Loucy (cell line): ENCODE results near the gene PLA2G4D.

ENCODE experiments used
- H2AFZ ChIP-seq: fragments of 200-600 bp; sonication (generic); 2 replicates; pipeline ENCODE4 v1.6.0; 2016; ENCODE audit warnings: antibody characterized with exemption, mild to moderate bottlenecking, low read length, moderate library complexity
- H3F3A ChIP-seq: fragments of 200-600 bp; 2 replicates; pipeline ENCODE4 v1.6.0; 2016; ENCODE audit warnings: antibody characterized with exemption, low read depth, mild to moderate bottlenecking
- H3K27me3 ChIP-seq: fragments of 200-600 bp; sonication (generic); 2 replicates; pipeline ENCODE4 v1.6.1; 2014; ENCODE audit warnings: low read length, mild to moderate bottlenecking; ENCODE audit not compliant: insufficient read depth, poor library complexity, severe bottlenecking
- H3K36me3 ChIP-seq: fragments of 200-600 bp; sonication (generic); 2 replicates; pipeline ENCODE4 v1.6.1; 2016; ENCODE audit warnings: low read length; ENCODE audit not compliant: insufficient read depth
- H3K4me1 ChIP-seq: fragments of 200-600 bp; sonication (generic); 2 replicates; pipeline ENCODE4 v1.5.1; 2014; ENCODE audit warnings: low read length, mild to moderate bottlenecking; ENCODE audit not compliant: insufficient read depth, poor library complexity, severe bottlenecking
- H3K4me2 ChIP-seq: fragments of 200-600 bp; sonication (generic); 2 replicates; pipeline ENCODE4 v1.6.0; 2014; ENCODE audit warnings: antibody characterized with exemption, low read length, low read depth, mild to moderate bottlenecking; ENCODE audit not compliant: poor library complexity, severe bottlenecking
- H3K4me3 ChIP-seq: fragments of 200-600 bp; sonication (generic); 2 replicates; pipeline ENCODE4 v1.5.1; 2014; ENCODE audit warnings: low read length, mild to moderate bottlenecking, mixed read lengths; ENCODE audit not compliant: poor library complexity, severe bottlenecking
- H3K79me2 ChIP-seq: fragments of 200-600 bp; sonication (generic); 2 replicates; pipeline ENCODE4 v1.6.1; 2014; ENCODE audit warnings: low read length; ENCODE audit not compliant: insufficient read depth
- H3K9ac ChIP-seq: fragments of 200-600 bp; sonication (generic); 2 replicates; pipeline ENCODE4 v1.6.0; 2014; ENCODE audit warnings: mild to moderate bottlenecking, low read depth, low read length, moderate library complexity; ENCODE audit not compliant: poor library complexity, severe bottlenecking
- H3K9me2 ChIP-seq: fragments of 200-600 bp; sonication (generic); replicated peaks from 2 replicates; pipeline ENCODE4 v1.6.1; 2016; ENCODE audit warnings: low read depth, low read length, mixed read lengths
- H3K9me3 ChIP-seq: fragments of 200-600 bp; sonication (generic); 2 replicates; pipeline ENCODE4 v1.6.1; 2014; ENCODE audit warnings: mild to moderate bottlenecking, antibody characterized with exemption, low read length, low read depth; ENCODE audit not compliant: insufficient read depth
- H4K20me1 ChIP-seq: fragments of 200-600 bp; sonication (generic); 2 replicates; pipeline ENCODE4 v1.6.0; 2014; ENCODE audit warnings: antibody characterized with exemption, low read length, mild to moderate bottlenecking; ENCODE audit not compliant: insufficient read depth, poor library complexity, severe bottlenecking
- CTCF ChIP-seq: fragments of 200-600 bp; sonication (generic); conservative IDR thresholded peaks from 2 replicates; pipeline ENCODE4 v1.5.1; 2014; ENCODE audit warnings: mild to moderate bottlenecking, antibody characterized with exemption, low read length
- EZH2phosphoT487 ChIP-seq: fragments of 200-600 bp; IDR thresholded peaks from 2 replicates; pipeline ENCODE4 v1.6.1; 2018; ENCODE audit warnings: antibody characterized with exemption, mild to moderate bottlenecking, moderate library complexity, borderline replicate concordance

PLA2G4D gene

GRCh38 chr15:42027521-42027920, 66.8 kb downstream of the PLA2G4D start:
- Histone ChIP-seq H3K36me3 (no peaks in the 10 kb centered on the region), H3K9me3 (no peaks in the 10 kb centered on the region), H3K9me2 (no peaks in the 10 kb centered on the region), H3K27me3 (no peaks in the 10 kb centered on the region), H3K79me2 (no peaks in the 10 kb centered on the region), H3K4me2 (no peak overlapping the region), H2AFZ (no peak overlapping the region), H3K4me1 (no peaks in the 10 kb centered on the region), H3F3A (no peaks in the 10 kb centered on the region), H3K9ac (no peak overlapping the region), H3K4me3 (no peak overlapping the region), H4K20me1 (no peaks in the 10 kb centered on the region)
- TF ChIP-seq CTCF = no peak
- TF ChIP-seq EZH2phosphoT487 = no peak

GRCh38 chr15:42024303-42024702, 70.1 kb downstream of the PLA2G4D start:
- Histone ChIP-seq H3K4me1 (no peaks in the 10 kb centered on the region), H3K4me2 (no peak overlapping the region)
- TF ChIP-seq EZH2phosphoT487 (no peak), CTCF (no peak)

GRCh38 chr15:42021593-42021992, 72.8 kb downstream of the PLA2G4D start:
- Histone ChIP-seq H3K27me3 (no peaks in the 10 kb centered on the region), H3K9me2 (no peaks in the 10 kb centered on the region), H3K4me3 (no peak overlapping the region), H3F3A (no peaks in the 10 kb centered on the region), H3K79me2 (no peaks in the 10 kb centered on the region), H4K20me1 (no peaks in the 10 kb centered on the region), H2AFZ (no peak overlapping the region), H3K4me2 (no peak overlapping the region), H3K9ac (no peak overlapping the region), H3K9me3 (peaks cover 4% of the 10 kb centered on the region; the same call in 1 of the 2 replicates), H3K36me3 (no peaks in the 10 kb centered on the region), H3K4me1 (no peaks in the 10 kb centered on the region)
- TF ChIP-seq CTCF (no peak), EZH2phosphoT487 (no peak)

More at GRCh38 chr15:42024303-42024702, 70.1 kb downstream of the PLA2G4D start:
- Histone ChIP-seq H3K9ac (no peak overlapping the region), H3K79me2 (no peaks in the 10 kb centered on the region), H4K20me1 (no peaks in the 10 kb centered on the region), H3F3A (no peaks in the 10 kb centered on the region), H3K9me3 (peaks cover 4% of the 10 kb centered on the region; the same call in 1 of the 2 replicates), H3K36me3 (no peaks in the 10 kb centered on the region), H3K4me3 (no peak overlapping the region), H3K27me3 (no peaks in the 10 kb centered on the region), H2AFZ (no peak overlapping the region), H3K9me2 (no peaks in the 10 kb centered on the region)
